ENCODE data around the gene HNMT.

GRCh38 chr2:137935591-137935990 is 28.7 kb upstream of the HNMT start:
- TF ChIP-seq CTCF (IDR thresholded peaks at IDR 0.05), result no peak
- TF ChIP-seq POLR2A (IDR thresholded peaks at IDR 0.05), result no peak

Measured in ovary (tissue), 3 donors.